Measurements from ENCODE around the gene PSD4.

DNA sequence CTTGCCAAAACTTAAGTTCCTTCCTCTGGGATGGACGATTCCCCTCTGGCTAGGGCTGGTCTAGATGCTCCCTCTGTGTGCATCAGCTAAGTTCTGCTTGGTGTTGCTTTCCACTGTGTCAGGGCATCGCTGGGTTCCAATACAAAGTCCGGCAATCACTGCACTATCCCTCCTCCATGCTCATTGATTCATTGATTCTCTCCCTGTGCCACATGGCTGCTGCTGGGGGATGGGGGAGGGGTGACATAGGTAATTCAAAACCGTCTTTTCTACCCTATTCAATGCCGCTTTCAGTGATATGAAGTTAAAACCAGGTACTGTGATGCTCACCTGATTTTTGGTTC is 23.5 kb upstream of the PSD4 start:
- TF ChIP-seq POLR2AphosphoS5 (IDR thresholded peaks at IDR 0.05; ENCODE audit: low read depth, low read length), result no peak
- TF ChIP-seq SPI1 (IDR thresholded peaks at IDR 0.05; ENCODE audit: low read depth, low read length), result no peak
- no peak for TF ChIP-seq POU2F2 (IDR thresholded peaks at IDR 0.05; ENCODE audit: low read depth, low read length)
